AG04450 (cell line): ENCODE measurements around the gene NSMCE1. TPM values are rescaled to one million over a fixed set of nuclear protein-coding genes. Genes with fewer than 3 reads are reported as not detected.

Experiments
- CTCF ChIA-PET: fragments of 300-600, 350-600 bp; formaldehyde crosslinking; extraction: SDS; loops from one replicate; lab custom pipeline; 2022; ENCODE audit warnings: antibody characterized with exemption, inconsistent platforms; lab: Charles Lee
- POLR2A ChIA-PET: fragments of 350-600 bp; formaldehyde crosslinking; extraction: SDS; loops from one replicate; lab custom pipeline; 2021; ENCODE audit warnings: antibody characterized with exemption, inconsistent platforms; lab: Yijun Ruan, JAX
- DNase-seq: peaks from one replicate; pipeline ENCODE4 v3.0.0-alpha.2; 2011; ENCODE audit warnings: low read depth, low spot score
- H3K27ac ChIP-seq: one replicate; pipeline ENCODE4 v1.5.1; 2012; ENCODE audit warnings: low read depth, low read length, control low read depth
- H3K27me3 ChIP-seq: one replicate; pipeline ENCODE4 v1.6.0; 2012; ENCODE audit warnings: low read length; ENCODE audit not compliant: control insufficient read depth, insufficient read depth
- H3K4me3 ChIP-seq: 2 replicates; pipeline ENCODE4 v1.5.1; 2011; ENCODE audit warnings: mild to moderate bottlenecking, low read depth, low read length, control low read depth
- H3K9me3 ChIP-seq: 2 replicates; pipeline ENCODE4 v1.5.1; 2012; ENCODE audit warnings: low read length; ENCODE audit not compliant: control insufficient read depth, insufficient read depth
- CTCF ChIP-seq: IDR thresholded peaks from 2 replicates; pipeline ENCODE4 v1.5.1; 2011; ENCODE audit warnings: low read depth, low read length, control low read depth, inconsistent platforms
- polyA plus RNA-seq: library from polyadenylated mRNA; depleted of rRNA; stranded (reverse); fragments of >200 nt; gene quantifications from 2 replicates; pipeline ENCODE4 v1.2.3, GENCODE V29; 2011

The NSMCE1 gene
- polyA plus RNA-seq, 1 experiment: 35.4 TPM

- ChIA-PET POLR2A (no interaction called here), CTCF (interaction anchor here (0.5 to 2.4 kb wide), 2 partner anchors 19 to 89 kb away, joined by 12 to 15 read pairs; no protein-coding TSS in a partner anchor)
- no peak for TF ChIP-seq CTCF
- Histone ChIP-seq H3K9me3 (no peaks in the 10 kb centered on the region), H3K27me3 (no peaks in the 10 kb centered on the region), H3K27ac (no peak overlapping the region), H3K4me3 (no peak overlapping the region)
- DNase-seq: no peak
Measured at GRCh38 chr16:27198451-27199234, 69.9 kb downstream of the NSMCE1 start.

- no peak for TF ChIP-seq CTCF
- Histone ChIP-seq H3K4me3 (no peak overlapping the region), H3K9me3 (no peaks in the 10 kb centered on the region), H3K27ac (no peak overlapping the region), H3K27me3 (peaks cover 5% of the 10 kb centered on the region)
- DNase-seq: no peak
- CTCF ChIA-PET: no interaction called here
- POLR2A ChIA-PET: no interaction called here
Measured at GRCh38 chr16:27197004-27197403, 71.6 kb downstream of the NSMCE1 start.

- DNase-seq: no peak
- Histone ChIP-seq H3K4me3 (no peak overlapping the region), H3K27me3 (peaks cover 8% of the 10 kb centered on the region), H3K27ac (no peak overlapping the region), H3K9me3 (no peaks in the 10 kb centered on the region)
- CTCF ChIA-PET: no interaction called here
- TF ChIP-seq CTCF: no peak
- POLR2A ChIA-PET: no interaction called here
Measured at GRCh38 chr16:27195941-27196595, 72.5 kb downstream of the NSMCE1 start.

GRCh38 chr16:27195076-27195741 lies 73.4 kb downstream of the NSMCE1 start:
- ChIA-PET CTCF (interaction anchor here (0.9 to 1.3 kb wide), 2 partner anchors 9 to 16 kb away, joined by 3 read pairs; no protein-coding TSS in a partner anchor), POLR2A (no interaction called here)
- no peaks in the 10 kb centered on the region; the same call in 1 of the 2 replicates for H3K9me3 ChIP-seq
- no peak overlapping the region for H3K4me3 ChIP-seq
- no peak for DNase-seq
- no peak for TF ChIP-seq CTCF
- H3K27me3 ChIP-seq: peaks cover 8% of the 10 kb centered on the region
- H3K27ac ChIP-seq: no peak overlapping the region
